Measurements from ENCODE around the gene HIGD1B. TPM values are rescaled to one million over a fixed set of nuclear protein-coding genes. Genes with fewer than 3 reads are reported as not detected.
"Not testable (repeated sequence)": the region's sequence is repeated elsewhere in the genome, so short reads cannot be mapped to it uniquely, and the experiment has no call there.

HIGD1B gene
- total RNA-seq: 1.3 TPM
- long read RNA-seq, partial matches to known transcripts: 0 of 3 reads
- long read RNA-seq, other reads (novel, unspliced or antisense): 3 of 3 reads

GRCh38 chr17:44847586-44847985 is at the start of gene HIGD1B:
HIGD1B (plus strand) TSS chr17:44847883; CDS start chr17:44848153, 270 bp downstream.
- DNase-seq (ENCODE audit: low spot score): no peak

- no peak for DNase-seq (ENCODE audit: low spot score)
Observed at GRCh38 chr17:44798356-44798755, 49.3 kb upstream of the HIGD1B start.

- no peak for DNase-seq (ENCODE audit: low spot score)
Observed at GRCh38 chr17:44801880-44802279, 45.8 kb upstream of the HIGD1B start.

- DNase-seq (ENCODE audit: low spot score): no peak
Observed at GRCh38 chr17:44804302-44805089, 43.2 kb upstream of the HIGD1B start.

GRCh38 chr17:44807093-44807816 is 40.4 kb upstream of the HIGD1B start:
- no peak for DNase-seq (ENCODE audit: low spot score)

- DNase-seq (ENCODE audit: low spot score): no peak
Observed at GRCh38 chr17:44807817-44808155, 39.9 kb upstream of the HIGD1B start.

- DNase-seq (ENCODE audit: low spot score): no peak
Observed at GRCh38 chr17:44808156-44808555, 39.5 kb upstream of the HIGD1B start.

DNA sequence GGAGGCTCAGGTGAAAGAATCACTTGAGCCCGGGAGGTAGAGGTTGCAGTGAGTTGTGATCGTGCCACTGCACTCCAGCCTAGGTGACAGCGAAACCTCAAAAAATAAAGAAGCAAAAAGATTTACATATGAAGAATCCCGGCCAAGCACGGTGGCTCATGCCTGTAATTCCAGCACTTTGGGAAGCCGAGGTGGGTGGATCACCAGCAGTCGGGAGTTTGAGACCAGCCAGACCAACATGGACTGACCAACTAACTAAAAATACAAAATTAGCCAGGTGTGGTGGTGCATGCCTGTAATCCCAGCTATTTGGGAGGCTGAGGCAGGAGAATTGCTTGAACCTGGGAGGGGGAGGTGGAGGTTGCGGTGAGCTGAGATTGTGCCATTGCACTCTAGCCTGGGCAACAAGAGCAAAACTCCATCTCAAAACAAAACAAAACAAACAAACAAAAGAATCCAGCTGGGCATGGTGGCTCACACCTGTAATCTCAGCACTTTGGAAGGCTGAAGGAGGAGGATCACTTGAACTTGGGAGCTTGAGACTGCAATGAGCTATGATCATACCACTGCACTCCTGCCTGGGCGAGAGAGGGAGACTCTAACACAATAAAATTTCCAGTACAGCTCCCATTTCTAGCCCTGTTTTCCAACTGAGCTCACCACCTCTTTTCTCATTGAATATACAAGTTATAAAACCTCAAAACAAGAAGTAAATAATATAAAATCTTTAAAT is 38.9 kb upstream of the HIGD1B start:
- DNase-seq (ENCODE audit: low spot score): not testable (repeated sequence)

GRCh38 chr17:44812263-44812662 is 35.4 kb upstream of the HIGD1B start:
- no peak for DNase-seq (ENCODE audit: low spot score)

DNA sequence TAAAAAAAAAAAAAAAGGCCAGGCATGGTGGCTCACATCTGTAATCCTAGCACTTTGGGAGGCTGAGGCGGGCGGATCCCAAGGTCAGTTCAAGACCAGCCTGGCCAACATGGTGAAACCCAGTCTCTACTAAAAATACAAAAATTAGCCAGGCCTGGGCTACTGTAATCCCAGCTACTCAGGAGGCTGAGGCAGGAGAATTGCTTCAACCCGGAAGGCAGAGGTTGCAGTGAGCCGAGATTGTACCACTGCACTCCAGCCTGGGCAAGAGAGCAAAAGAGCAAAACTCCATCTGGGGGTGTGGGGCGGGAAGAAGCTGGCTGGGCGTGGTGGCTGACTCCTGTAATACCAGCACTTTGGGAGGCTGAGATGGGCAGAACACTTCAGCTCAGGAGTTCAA is 29.2 kb upstream of the HIGD1B start:
- DNase-seq (ENCODE audit: low spot score): not testable (repeated sequence)

- DNase-seq (ENCODE audit: low spot score): no peak
Observed at GRCh38 chr17:44820631-44821212, 27.0 kb upstream of the HIGD1B start.

GRCh38 chr17:44825236-44825635 is 22.4 kb upstream of the HIGD1B start:
- peak; percentile 41 for DNase-seq (ENCODE audit: low spot score)

- peak; percentile 62 for DNase-seq (ENCODE audit: low spot score)
Observed at GRCh38 chr17:44826123-44826790, 21.4 kb upstream of the HIGD1B start.

GRCh38 chr17:44827863-44828262 is 19.8 kb upstream of the HIGD1B start:
- DNase-seq (ENCODE audit: low spot score): no peak

- DNase-seq (ENCODE audit: low spot score): peak; percentile 74
Observed at GRCh38 chr17:44828919-44829522, 18.7 kb upstream of the HIGD1B start.

DNA sequence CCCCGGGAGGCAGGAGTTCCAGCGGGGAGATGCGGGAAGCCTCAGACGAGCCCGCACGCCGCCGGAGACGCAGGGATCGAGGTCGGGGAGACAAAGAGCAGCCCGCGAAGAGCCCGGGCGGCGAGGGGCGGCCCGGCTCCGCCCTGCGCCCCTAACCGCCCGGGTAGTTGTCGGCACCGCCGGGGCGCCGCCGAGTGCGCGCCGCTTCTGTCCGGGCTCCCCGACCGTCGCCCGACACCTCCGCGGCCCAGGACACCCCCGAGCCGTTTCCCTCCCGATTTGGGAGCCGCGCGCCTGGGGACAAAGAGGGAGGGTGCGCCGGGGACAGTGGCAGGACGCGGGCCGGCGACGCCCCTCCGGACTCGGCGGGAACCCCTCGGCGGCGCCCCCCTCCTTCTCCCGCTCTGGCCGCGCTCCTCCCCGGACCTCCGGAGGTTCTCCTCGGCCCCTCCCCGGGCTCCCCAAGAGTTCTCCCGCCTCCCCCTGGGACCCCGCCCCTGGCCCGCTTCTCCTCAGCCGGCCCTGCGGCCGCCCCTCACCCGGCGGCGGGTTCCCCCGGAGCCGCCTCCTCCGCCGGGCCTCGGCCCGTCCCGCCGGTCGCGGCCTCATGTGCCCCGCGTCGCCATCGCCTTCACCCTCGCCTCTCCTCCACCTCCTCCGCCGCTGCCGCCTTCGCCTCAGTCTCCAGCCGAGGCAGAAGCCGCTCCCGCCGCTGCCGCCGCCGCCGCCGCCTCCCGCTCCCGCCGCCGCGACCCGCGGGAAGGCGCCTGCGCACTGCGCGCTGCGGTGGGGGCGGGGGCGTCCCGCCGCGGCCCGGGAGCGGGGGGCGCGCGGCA is 17.9 kb upstream of the HIGD1B start, which contains the start of gene GJC1:
TSS of gene GJC1 (minus strand) at position 765 of the 836 bp plus-strand sequence. CDS start 24,470 bp downstream, outside the sequence.
- peak; percentile 82 for DNase-seq (ENCODE audit: low spot score)

GRCh38 chr17:44830359-44831288 is 17.1 kb upstream of the HIGD1B start:
- DNase-seq (ENCODE audit: low spot score): peak; percentile 89

GRCh38 chr17:44831371-44831770 is 16.3 kb upstream of the HIGD1B start:
- peak; percentile 16 for DNase-seq (ENCODE audit: low spot score)
